Body of pancreas (tissue), 4 donors: ENCODE measurements around the gene MORC2.

Experiments
- CTCF ChIP-seq, 7 experiments: fragments of 450-650 bp in 4 of 7; fragments of 200-600 bp in 3 of 7; sonication (generic) in 3 of 7; IDR thresholded peaks; one replicate each; pipeline ENCODE4 v1.5.1; 2016 to 2019; ENCODE audit warnings: antibody characterized with exemption in 7 of 7
- POLR2A ChIP-seq, 3 donors: fragments of 450-650 bp; IDR thresholded peaks; one replicate each; pipeline ENCODE4 v1.6.1; 2016; ENCODE audit warnings: antibody characterized with exemption in 3 of 3, mild to moderate bottlenecking in 2 of 3

- TF ChIP-seq POLR2A (IDR thresholded peaks at IDR 0.05) = no peak
- TF ChIP-seq CTCF (IDR thresholded peaks at IDR 0.05) = no peak
Measured at GRCh38 chr22:30925667-30926066, 42.9 kb downstream of the MORC2 start.
